Measurements from ENCODE around the gene LDLRAP1.

DNA sequence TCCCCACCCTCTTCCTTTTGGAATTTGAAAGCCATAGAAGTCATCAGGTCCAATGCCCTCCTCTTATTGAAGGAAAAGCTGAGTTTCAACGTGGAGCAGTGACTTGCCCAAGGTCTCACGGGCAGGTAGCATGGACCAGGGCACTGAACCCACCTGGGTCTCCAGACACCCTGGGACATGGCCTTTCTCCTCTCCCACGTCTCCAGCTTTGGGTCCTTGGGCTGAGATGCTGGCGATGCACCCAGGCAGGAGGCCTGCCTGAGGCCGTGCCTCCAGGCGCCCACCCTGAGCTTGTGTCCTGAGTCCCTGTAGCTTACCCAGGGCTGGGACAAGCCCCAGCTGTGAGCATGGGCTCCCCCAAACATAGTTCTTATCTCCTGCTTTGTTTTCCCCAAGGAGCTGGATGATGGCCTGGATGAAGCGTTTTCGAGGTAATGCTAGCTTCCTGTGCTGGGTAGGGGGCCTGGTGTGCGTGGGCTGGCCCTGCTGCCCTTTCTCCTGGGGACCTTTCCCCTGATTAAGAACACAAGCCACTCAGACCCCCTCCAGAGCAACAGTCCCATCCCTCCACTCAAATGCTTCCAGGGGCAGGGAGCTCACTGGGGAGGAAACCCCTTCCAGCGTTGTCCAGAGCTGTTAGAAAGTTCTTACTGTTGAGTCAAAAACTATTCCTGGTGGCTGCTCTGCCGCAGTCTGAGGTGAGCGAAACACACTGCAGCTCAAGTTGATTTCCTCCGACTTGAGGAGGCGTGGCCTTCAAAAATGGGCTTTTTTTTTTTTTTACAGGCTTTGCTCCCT, 21.6 kb downstream of the LDLRAP1 start:
- TF ChIP-seq ELF4 (IDR thresholded peaks at IDR 0.05): no peak
- TF ChIP-seq TARDBP (IDR thresholded peaks at IDR 0.05): no peak
- no peak for TF ChIP-seq ARNT (IDR thresholded peaks at IDR 0.05)
- no peak for TF ChIP-seq LEF1 (IDR thresholded peaks at IDR 0.05; ENCODE audit: borderline replicate concordance)
- no peak for TF ChIP-seq SP1 (IDR thresholded peaks at IDR 0.05)
- no peak for TF ChIP-seq FOXK2 (IDR thresholded peaks at IDR 0.05)
- TF ChIP-seq FOXM1 (IDR thresholded peaks at IDR 0.05; ENCODE audit: borderline replicate concordance): no peak
